CD4-positive, alpha-beta T cell treated with Interleukin-21 for 1 hour (primary cell): ENCODE data around the gene UBAC1.
A peak's percentile ranks its signal among the peaks of the same experiment; 100 is the strongest.
"Not testable (repeated sequence)": the region's sequence is repeated elsewhere in the genome, so short reads cannot be mapped to it uniquely, and the experiment has no call there.

Experiments
- DNase-seq: peaks from one replicate; pipeline ENCODE4 v3.0.0-alpha.2; 2020

UBAC1 gene

DNA sequence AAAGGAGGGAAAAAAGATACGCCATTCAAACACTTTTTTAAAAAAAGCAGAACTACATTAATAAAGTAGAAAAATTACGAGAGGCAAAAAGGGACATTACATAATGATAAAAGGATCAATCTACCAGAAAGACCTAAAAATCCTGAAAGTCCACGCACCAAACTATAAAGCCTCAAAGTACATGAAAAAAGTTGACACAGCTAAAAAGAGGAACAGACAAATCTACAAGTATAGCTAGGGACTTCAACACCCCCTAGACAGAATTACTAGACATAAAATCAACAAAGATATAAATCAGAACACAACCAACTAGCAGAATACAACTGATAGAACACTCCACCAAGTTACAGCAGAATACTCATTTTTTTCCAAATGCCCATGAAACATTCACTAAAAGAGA lies 65.0 kb downstream of the UBAC1 start:
- DNase-seq: no peak

- DNase-seq: no peak
Measured at GRCh38 chr9:135895202-135895848, 65.8 kb downstream of the UBAC1 start.

GRCh38 chr9:135893104-135893503 lies 68.1 kb downstream of the UBAC1 start:
- DNase-seq: no peak

- not testable (repeated sequence) for DNase-seq
Measured at GRCh38 chr9:135892327-135892726, 68.8 kb downstream of the UBAC1 start.

DNA sequence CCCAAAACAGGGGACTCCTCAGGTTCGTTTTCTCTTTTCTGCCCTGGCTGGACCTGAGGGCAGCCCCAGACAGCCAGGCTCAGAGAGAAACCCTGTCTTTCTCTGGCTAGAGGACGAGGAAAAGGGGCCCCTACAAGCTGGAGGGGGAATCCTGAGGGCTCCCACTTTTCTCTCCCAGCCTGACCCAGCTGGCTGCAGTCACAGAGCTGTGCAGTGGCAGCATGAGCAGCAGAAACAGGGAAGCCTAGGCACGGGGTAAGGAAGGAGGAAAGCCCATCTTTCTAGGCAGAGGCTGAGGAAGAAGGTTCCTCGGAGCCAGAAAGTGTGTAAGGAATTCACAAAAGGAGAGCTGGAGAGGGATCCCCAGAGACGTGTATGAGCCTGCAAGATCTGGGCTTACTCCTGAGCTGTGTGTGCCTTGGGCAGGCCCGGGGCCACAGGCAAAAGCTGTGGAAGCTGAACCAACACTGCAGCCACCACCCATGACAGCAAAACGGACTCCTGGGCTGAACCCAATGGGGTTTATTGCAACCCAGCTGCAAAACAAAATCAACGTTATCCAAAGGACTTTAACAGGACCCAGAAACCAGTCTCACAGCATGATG lies 70.0 kb downstream of the UBAC1 start:
- DNase-seq: no peak

DNA sequence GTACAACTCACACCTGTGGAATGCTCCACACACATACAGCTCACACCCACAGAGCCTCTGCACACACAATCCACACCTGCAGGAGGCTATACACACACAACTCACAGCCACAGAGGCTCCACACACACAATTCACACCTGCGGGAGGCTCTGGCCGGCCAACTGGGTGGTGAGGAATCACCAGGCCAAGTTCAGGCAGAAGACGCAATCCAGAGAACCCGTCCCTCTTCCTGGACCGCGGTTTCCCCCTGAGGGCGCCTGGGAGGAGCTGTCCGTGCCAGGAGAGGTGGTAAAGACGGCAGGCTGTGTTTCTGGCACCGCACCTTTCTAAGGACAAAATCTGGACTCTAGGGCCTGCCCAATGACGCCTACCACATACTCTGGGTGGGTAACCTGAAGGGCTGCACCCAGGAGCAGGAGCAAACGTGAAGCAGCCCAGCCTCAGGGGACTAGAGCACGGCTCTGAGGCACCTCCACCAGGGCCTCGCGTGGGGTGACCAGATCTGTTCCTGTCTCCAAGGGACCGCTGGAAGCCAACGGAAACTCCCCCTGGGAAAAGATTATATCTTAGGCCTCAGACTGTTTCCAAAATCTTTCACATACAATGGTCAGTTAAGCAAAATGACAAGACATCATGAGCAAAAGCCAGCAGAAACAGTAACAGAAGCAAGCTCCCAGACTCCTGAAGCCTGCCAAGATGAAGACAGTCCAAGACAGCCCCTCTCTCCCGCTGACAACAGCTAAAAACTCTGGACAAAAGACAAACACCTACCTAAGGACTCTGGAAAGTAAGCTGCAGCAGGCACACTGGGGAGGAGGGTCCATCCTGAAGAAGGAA lies 70.8 kb downstream of the UBAC1 start:
- no peak for DNase-seq

- DNase-seq: no peak
Measured at GRCh38 chr9:135889564-135890189, 71.5 kb downstream of the UBAC1 start.

DNA sequence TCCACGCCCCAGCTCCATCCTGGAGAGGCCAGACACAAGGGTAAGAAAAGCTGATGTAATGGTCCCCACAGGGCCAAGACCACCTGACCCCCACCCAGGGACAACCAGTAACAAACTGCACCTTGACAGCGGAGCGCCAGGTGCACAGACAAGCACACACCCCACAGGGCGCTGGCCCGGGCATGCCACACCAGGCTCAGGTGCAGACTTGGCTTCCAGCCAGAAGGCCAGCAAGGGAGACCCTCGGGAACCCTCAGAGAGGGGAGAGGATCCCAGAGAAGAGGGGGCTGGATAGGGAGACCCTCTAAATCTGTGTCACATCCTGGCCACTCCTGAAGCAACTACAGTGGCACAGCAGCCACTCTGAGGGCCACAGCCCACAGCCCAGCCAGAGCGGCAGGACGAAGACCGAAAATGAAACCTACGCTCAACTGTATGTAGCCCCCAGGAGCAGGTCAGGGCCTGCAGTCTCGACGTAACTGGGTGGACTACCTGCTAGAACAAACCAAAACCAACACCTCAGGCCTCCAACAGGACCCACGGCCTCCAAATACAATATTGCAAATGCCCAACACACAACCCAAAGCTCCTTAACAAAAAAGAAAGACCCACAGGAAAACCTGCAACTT lies 72.3 kb downstream of the UBAC1 start:
- DNase-seq: no peak

GRCh38 chr9:135888126-135888765 lies 72.9 kb downstream of the UBAC1 start:
- DNase-seq: no peak

DNA sequence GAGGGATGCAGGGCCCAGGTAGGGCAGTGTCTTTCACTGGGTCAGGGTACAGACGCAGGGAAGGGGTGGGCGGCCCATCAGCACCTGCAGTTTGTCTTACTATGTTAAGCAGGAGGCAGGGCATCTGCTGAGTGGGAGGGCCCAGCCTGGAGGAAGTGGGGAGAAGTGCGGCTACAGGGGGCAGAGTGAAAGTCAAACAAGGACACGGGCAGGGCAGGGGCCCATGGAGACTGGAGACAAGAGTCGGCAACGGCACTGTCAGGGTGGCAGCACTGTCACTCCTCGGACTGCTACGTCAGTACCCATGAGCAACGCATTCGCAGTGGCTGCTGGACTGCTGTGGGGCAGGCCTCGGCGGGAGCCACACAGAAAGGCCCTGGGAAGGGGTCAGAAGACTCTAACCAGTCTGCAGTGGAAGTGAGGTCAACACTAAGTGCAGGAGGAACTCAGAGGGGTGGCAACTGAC lies 73.6 kb downstream of the UBAC1 start:
- DNase-seq: peak; percentile 57

- no peak for DNase-seq
Measured at GRCh38 chr9:135887021-135887507, 74.1 kb downstream of the UBAC1 start.

GRCh38 chr9:135886147-135886981 lies 74.8 kb downstream of the UBAC1 start:
- no peak for DNase-seq

DNA sequence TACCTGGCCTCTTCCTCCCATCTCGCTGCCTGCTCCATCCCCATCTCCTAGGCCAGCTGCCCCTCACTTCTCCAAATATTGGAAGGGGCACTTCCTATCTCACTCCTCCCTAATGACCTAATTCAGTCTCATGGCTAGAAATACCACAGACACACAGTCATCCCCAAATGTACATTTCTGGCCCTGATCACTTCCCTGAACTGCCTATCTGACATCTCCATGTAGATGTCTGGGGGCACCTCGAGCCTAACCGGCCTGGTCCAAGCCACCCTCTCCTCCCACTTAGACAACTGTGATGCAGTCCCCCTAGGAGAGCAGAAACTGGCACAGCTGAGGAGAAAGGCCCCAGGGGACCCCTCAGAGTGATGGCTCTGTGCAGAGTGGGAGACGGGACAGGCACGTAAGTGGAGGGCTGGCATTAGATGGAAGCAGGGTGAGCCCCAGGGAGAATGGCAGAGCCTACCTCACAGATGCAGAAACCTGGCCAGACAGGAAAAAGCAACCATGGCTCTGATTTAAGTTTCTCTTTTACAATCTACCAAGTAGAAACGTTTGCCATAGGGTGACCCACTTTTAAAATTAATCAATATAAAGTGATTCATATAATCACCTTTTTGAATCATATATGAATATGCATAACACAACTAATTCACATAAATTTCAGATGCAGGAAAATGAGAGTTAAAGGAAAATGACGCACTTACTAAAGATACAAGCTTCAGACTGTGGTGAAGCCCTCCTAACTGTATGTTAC lies 75.9 kb downstream of the UBAC1 start:
- no peak for DNase-seq

GRCh38 chr9:135884328-135885035 lies 76.7 kb downstream of the UBAC1 start:
- DNase-seq: no peak

DNA sequence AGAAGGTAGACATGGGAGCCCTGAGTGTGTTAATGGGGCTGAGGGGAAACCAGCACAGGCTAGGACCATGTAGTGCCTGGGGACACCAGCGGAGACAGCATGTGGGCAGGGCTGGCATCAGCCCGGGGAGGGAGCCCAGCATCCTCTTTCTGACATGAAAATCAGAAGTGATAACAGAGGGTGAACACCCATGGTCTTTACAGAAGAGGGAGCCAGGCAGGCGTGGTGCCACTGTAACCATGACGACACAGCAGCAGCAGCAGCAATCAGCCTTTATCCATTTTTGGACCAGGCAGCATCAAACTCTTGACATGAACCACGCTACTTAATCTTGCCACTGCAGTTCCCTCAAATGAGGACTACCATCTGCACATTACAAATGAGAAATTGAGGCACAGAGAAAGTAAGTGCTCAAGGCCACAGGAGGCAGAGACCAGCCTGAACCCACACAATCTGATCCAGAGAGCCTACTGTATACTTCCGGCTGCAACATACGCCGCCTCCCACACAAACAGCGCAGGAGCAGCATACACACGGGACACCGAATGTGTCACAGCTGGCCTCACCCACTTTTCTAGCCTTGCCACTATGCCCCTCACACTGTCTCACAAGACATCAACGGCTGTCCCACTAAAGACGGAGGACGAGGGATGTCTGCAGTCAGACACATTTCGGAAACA lies 77.6 kb downstream of the UBAC1 start:
- no peak for DNase-seq
